ENCODE measurements around the gene ATXN7L1.
"Not testable (repeated sequence)": the region's sequence is repeated elsewhere in the genome, so short reads cannot be mapped to it uniquely, and the experiment has no call there.

The ATXN7L1 gene

DNA sequence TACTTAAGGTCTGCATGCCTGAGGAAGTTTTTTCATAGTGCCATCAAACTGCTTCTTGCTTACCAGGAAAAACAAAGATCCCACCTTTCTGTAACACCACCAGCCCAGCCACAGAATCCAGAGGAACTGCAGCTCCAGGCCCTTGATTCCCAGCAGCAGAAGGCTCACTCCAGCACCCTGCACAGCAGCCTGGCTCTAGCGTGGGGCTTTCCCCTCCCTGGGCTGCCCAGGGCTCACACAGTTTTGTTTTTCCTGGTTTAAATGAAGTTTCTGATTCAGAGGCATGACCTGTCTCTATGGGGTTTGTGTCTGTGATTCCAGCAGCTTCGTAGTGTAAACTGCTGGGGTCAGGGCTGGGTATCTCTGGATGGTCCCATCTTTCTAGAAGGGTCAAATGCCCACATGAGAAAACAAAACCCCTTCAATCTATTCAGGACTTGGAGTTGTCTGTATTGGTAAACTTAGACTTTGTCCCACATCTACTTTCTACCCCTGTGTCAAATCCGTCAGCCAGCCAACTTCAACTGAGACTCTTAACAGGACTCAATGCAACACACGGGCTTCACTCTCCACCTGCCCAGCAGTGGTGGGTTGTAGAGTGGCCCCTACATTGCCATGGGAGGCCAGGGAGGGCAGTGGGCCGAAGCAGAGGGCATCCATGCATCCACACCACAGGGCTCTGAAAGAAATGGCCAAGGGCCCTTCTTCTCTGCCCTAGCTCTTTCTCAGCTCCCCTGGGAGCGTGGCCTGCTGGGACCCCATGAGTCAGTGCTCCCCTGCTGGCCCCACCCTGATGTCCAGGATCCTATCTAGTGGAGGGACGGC lies 73.6 kb downstream of the ATXN7L1 start:
- no peak for DNase-seq (ENCODE audit: low spot score)

DNA sequence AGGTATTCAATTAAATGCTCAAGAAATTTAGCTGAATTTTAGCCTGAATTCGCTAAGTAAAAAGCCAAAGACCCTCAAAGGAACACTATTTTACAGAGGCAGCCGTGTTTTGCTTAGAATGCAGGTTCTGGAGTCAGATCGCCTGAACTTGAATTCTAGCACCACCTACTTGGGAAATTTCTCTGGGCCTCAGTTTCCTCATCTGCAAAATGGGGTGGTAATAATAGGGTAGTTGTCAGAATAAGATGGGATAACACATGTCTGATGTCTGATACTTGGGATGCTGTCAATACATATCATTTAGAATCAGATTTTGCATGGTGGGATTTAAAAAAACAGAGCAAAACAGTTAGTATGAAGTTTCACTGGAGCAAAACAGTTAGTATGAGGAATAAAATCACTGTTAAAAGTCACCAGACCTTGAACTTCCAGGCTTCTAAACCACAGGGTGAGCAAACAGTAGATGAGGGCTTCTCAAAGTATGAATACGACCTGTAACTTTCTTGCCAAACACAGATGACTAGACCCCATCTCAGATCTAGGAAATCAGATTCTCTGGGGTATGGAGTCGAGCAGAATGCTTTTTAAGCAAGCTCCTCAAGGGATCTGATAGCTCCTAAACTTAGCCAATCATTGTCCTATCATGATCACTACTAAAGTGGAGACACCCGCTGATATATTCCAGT lies 75.4 kb downstream of the ATXN7L1 start:
- no peak for DNase-seq (ENCODE audit: low spot score)

DNA sequence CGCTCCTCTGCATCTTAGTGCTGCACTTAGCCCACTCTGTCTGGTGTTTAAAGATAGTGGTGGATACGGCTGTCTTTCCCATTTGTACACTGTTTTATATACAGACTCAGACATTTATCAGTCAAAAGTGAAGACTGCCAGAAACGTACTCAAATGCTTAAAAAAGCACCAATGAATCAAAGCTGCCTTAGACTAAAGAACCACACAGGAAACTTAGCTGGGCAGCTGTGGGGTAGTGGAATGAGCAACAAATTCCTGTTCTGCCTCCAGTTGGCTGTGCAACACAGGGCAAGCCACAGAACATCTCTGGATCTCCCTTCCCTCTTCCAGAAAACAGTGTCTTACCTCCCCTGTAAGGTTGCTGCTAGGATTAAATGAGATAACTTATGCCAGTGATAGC lies 76.0 kb downstream of the ATXN7L1 start:
- DNase-seq (ENCODE audit: low spot score) = no peak

DNA sequence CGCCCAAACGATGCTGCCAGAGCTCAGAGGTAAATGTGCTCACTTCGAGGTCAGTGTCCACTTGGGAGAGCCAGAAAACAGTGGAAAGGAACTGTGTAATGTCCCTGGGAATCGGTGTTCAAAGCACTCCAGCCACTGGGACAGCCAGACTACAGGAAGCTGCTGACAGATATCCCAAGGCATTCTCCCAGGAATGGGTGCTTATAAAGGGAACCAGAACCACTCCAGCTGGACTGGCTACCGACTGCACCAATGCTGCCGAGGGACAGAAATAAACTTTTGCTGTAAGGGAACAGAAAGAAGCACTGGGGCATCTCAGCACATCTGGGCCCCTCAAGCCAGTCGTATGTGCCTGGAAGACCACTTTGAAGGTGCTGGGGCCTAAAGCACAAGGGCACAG lies 76.7 kb downstream of the ATXN7L1 start:
- no peak for DNase-seq (ENCODE audit: low spot score)

- no peak for DNase-seq (ENCODE audit: low spot score)
These were observed 77.4 kb downstream of the ATXN7L1 start for GRCh38 chr7:105799006-105799405.

DNA sequence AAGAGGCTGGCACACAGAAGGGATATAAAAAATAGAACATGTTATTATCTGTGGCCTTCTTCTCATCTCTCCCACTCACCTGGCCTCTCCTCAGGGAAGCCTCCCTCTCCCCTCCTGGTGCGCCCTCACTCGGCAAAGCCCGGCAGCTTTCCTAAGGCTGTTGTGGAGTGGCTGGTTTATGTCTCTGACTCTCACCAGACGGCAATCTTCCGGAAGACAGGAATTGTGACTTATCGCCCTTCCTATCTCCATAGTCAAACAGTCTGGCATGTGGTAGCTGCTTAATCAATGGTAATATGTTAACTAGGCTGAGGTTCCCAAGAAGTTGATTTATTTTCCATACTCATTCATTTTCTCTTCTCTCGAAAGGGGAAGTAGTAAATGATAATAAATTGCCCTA lies 78.7 kb downstream of the ATXN7L1 start:
- DNase-seq (ENCODE audit: low spot score) = no peak

DNA sequence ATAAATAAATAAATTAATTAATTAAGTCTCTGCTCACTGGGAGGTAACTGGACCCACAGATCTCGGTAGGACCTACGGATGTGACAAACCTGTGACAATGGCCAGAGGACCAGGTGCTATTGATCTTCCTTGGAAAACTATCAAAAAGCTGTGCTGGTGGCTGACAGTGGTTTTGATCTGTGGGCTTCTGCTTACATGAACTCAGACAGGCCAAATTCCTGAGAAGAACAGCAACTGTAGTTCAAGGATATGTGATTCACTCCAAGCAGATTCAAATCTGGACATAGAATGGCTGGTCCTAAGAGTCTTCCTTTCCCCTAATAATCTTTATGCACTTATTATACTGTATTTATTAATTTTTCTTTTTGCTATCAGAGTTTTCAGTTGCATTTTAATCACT lies 80.0 kb downstream of the ATXN7L1 start:
- DNase-seq (ENCODE audit: low spot score) = no peak

- DNase-seq (ENCODE audit: low spot score) = no peak
These were observed 81.4 kb downstream of the ATXN7L1 start for GRCh38 chr7:105794741-105795729.

DNA sequence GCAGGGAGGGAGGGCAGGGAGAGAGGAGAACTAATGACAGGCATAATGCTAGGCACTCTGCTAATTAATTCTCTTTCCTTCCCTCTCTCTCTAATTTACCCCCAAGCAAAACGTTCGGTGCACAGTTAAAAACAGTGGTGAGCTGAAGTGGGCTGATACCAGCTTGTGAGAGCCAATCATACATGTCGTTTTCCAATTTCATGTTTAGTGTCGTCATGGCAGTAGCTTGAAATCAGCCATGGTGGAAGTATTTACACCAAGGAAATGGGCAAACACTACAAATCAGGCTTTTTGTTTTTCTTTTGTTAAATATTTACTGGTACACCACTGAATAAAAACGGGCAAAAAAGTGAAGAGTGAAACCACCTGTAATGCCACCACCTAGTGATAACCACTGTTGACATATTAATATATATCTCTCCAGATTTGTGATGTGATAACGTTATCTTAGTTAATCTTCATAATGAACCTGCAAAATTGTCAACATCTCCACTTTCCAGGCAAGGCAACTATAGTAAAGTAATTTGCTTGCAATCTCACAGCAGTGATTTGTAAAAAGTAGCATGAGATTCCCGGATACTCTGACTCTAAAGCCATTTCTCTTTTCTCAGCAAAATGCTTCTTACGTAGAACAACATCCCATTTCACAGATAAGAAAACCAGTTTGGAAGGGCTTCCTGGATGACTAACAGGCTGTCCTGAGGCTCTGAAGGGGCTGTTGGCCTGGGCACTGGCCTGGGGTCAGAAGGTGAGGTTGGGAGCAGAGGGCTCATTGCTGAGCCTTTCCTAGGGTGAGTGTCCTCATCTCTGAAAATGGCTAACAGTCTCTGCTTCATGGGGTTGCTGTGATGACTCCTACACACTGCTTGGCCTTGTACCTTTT lies 83.7 kb downstream of the ATXN7L1 start:
- DNase-seq (ENCODE audit: low spot score) = no peak

- DNase-seq (ENCODE audit: low spot score) = no peak
These were observed 84.5 kb downstream of the ATXN7L1 start for GRCh38 chr7:105791926-105792325.

- DNase-seq (ENCODE audit: low spot score) = no peak
These were observed 85.4 kb downstream of the ATXN7L1 start for GRCh38 chr7:105790996-105791395.

DNA sequence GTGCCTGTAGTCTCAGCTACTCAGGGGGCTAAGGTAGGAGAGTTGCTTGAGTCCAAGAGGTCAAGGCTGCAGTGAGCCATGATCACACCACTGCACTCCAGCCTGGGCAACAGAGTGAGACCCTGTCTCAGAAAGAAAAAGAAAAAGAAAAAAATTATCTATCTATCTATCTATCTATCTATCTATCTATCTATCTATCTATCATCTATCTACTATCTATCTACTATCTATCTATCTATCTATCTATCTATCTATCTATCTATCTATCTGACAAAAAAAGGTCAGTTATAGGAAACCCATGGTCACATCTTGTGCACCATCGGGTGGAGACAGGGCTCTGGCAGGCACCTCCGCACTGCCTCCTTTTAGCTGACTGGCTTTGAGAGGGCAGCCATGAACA lies 85.9 kb downstream of the ATXN7L1 start:
- not testable (repeated sequence) for DNase-seq (ENCODE audit: low spot score)

GRCh38 chr7:105788816-105789349 lies 87.5 kb downstream of the ATXN7L1 start:
- DNase-seq (ENCODE audit: low spot score) = no peak

- no peak for DNase-seq (ENCODE audit: low spot score)
These were observed 88.0 kb downstream of the ATXN7L1 start for GRCh38 chr7:105788356-105788755.

GRCh38 chr7:105787793-105788192 lies 88.6 kb downstream of the ATXN7L1 start:
- DNase-seq (ENCODE audit: low spot score) = no peak

GRCh38 chr7:105786520-105787470 lies 89.6 kb downstream of the ATXN7L1 start:
- no peak for DNase-seq (ENCODE audit: low spot score)

- DNase-seq (ENCODE audit: low spot score) = no peak
These were observed 93.9 kb downstream of the ATXN7L1 start for GRCh38 chr7:105782391-105783042.

DNA sequence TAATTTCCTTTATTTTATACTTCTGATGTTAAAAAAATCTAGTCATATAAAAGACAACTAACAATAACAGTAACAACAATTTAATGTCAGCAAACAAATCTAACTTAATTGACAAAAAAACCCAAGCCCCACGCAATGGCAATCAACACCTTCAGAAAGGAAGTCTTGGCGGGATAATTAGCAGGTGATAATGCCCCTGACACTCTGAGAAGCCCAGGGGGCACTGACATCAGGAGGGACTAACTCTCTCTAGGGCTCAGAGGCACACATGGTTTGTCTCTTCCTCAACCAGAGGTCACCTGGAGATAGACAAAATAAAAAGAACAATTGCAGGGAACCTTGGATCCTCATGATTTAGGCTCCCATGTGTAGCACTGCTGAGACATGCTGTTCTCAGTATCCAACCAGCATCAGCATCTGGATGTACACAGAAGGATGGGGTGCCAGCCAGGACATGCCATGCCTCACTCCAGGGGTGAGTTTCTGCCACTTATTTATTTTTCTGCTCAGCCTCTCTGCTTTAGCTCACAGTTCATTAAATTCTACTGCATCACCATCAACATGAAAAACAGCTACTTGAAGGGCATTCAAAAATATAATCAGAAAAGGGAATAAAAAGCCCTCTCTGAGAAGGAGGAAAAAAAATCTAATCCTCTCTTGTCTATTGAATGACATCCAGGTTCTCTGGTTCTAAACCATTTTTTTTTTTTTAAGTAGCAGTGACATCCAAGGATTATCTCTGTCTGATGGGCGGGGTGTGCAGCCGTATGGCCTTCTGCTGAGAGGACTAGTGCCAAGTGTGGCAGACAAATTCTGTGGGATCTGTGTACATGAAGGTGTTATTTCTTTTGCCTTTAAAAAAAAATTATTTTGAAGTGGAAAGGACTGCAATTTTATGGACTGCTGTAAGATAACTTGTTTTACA lies 96.3 kb downstream of the ATXN7L1 start:
- no peak for DNase-seq (ENCODE audit: low spot score)

Data from putamen (tissue), 1 donor.